ENCODE measurements around the gene RNF157. TPM values are rescaled to one million over a fixed set of nuclear protein-coding genes. Genes with fewer than 3 reads are reported as not detected.
A peak's percentile ranks its signal among the peaks of the same experiment; 100 is the strongest.

RNF157 gene
- total and polyA plus RNA-seq, 2 of the 13 experiments (the other 11 are each of a cell fraction or from before 2014, with no cell fraction given) = 0.44 to 1.5 TPM

- TF ChIP-seq ARID5B (CRISPR knock-in tag; IDR thresholded peaks at IDR 0.05) (peak; percentile 46; the same call in 1 of the 2 replicates), POLR2AphosphoS5 (IDR thresholded peaks at IDR 0.05; ENCODE audit: low read depth, low read length) (no peak), ASH2L (IDR thresholded peaks at IDR 0.05; ENCODE audit: insufficient read length, low read depth, low read length) (peak; percentile 28), RBM22 (optimal IDR thresholded peaks at IDR 0.05; ENCODE audit: low read length) (peak; percentile 100), ZNF775 (CRISPR knock-in tag; IDR thresholded peaks at IDR 0.05; ENCODE audit: borderline replicate concordance) (no peak), DRAP1 (CRISPR knock-in tag; IDR thresholded peaks at IDR 0.05) (peak; percentile 70), MAF1 (CRISPR knock-in tag; IDR thresholded peaks at IDR 0.05; ENCODE audit: borderline replicate concordance) (no peak), ZNF615 (CRISPR knock-in tag; IDR thresholded peaks at IDR 0.05; ENCODE audit: borderline replicate concordance) (peak; percentile 80; the same call in 1 of the 2 replicates), ZNF589 (CRISPR knock-in tag; conservative IDR thresholded peaks at IDR 0.05) (no peak), MIXL1 (CRISPR knock-in tag; IDR thresholded peaks at IDR 0.05) (0 out of 2 replicates have a peak, but pooled peaks have one; percentile 9), CBFB (CRISPR knock-in tag; IDR thresholded peaks at IDR 0.05) (no peak), ARID4A (CRISPR knock-in tag; IDR thresholded peaks at IDR 0.05; ENCODE audit: borderline replicate concordance) (peak; percentile 99), ZBTB7A (CRISPR knock-in tag; IDR thresholded peaks at IDR 0.05) (0 out of 2 replicates have a peak, but pooled peaks have one; percentile 42), PBX2 (CRISPR knock-in tag; IDR thresholded peaks at IDR 0.05) (0 out of 2 replicates have a peak, but pooled peaks have one; percentile 11)
- TF ChIP-seq, protein P1, sequence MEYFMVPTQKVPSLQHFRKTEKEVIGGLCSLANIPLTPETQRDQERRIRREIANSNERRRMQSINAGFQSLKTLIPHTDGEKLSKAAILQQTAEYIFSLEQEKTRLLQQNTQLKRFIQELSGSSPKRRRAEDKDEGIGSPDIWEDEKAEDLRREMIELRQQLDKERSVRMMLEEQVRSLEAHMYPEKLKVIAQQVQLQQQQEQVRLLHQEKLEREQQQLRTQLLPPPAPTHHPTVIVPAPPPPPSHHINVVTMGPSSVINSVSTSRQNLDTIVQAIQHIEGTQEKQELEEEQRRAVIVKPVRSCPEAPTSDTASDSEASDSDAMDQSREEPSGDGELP (IDR thresholded peaks at IDR 0.05; ENCODE audit: borderline replicate concordance, low read depth) = peak; percentile 10; the same call in 1 of the 2 replicates
- TF ChIP-seq, protein P2, sequence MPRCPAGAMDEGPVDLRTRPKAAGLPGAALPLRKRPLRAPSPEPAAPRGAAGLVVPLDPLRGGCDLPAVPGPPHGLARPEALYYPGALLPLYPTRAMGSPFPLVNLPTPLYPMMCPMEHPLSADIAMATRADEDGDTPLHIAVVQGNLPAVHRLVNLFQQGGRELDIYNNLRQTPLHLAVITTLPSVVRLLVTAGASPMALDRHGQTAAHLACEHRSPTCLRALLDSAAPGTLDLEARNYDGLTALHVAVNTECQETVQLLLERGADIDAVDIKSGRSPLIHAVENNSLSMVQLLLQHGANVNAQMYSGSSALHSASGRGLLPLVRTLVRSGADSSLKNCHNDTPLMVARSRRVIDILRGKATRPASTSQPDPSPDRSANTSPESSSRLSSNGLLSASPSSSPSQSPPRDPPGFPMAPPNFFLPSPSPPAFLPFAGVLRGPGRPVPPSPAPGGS (CRISPR knock-in tag; IDR thresholded peaks at IDR 0.05) = peak; percentile 69
Measured at GRCh38 chr17:76141212-76142038, 98.9 kb downstream of the RNF157 start, which contains the start of gene FOXJ1 (continued).
